ENCODE results near the gene RICTOR.

Gene RICTOR

GRCh38 chr5:39074017-39074814, at the start of gene RICTOR:
Gene RICTOR (minus strand): TSS chr5:39074399. CDS start chr5:39074377, 22 bp downstream.
- peak; percentile 77 for DNase-seq (ENCODE audit: low read depth)

GRCh38 chr5:39121922-39122321, 47.7 kb upstream of the RICTOR start:
- DNase-seq (ENCODE audit: low read depth), result no peak

- no peak for DNase-seq (ENCODE audit: low read depth)
Observed at GRCh38 chr5:39121315-39121714, 47.1 kb upstream of the RICTOR start.

GRCh38 chr5:39120052-39120420, 45.8 kb upstream of the RICTOR start:
- DNase-seq (ENCODE audit: low read depth), result no peak

GRCh38 chr5:39119404-39120051, 45.3 kb upstream of the RICTOR start:
- DNase-seq (ENCODE audit: low read depth), result no peak

GRCh38 chr5:39118638-39119037, 44.4 kb upstream of the RICTOR start:
- no peak for DNase-seq (ENCODE audit: low read depth)

- no peak for DNase-seq (ENCODE audit: low read depth)
Observed at GRCh38 chr5:39117401-39117800, 43.2 kb upstream of the RICTOR start.

GRCh38 chr5:39116344-39117170, 42.4 kb upstream of the RICTOR start:
- DNase-seq (ENCODE audit: low read depth), result no peak

GRCh38 chr5:39115644-39116343, 41.6 kb upstream of the RICTOR start:
- DNase-seq (ENCODE audit: low read depth), result no peak

GRCh38 chr5:39114155-39114554, 40.0 kb upstream of the RICTOR start:
- no peak for DNase-seq (ENCODE audit: low read depth)

GRCh38 chr5:39113354-39113953, 39.3 kb upstream of the RICTOR start:
- DNase-seq (ENCODE audit: low read depth), result no peak

- DNase-seq (ENCODE audit: low read depth), result no peak
Observed at GRCh38 chr5:39109606-39110005, 35.4 kb upstream of the RICTOR start.

- no peak for DNase-seq (ENCODE audit: low read depth)
Observed at GRCh38 chr5:39108987-39109386, 34.8 kb upstream of the RICTOR start.

- DNase-seq (ENCODE audit: low read depth), result peak; percentile 31
Observed at GRCh38 chr5:39107350-39107749, 33.2 kb upstream of the RICTOR start.

- no peak for DNase-seq (ENCODE audit: low read depth)
Observed at GRCh38 chr5:39106322-39106721, 32.1 kb upstream of the RICTOR start.

- no peak for DNase-seq (ENCODE audit: low read depth)
Observed at GRCh38 chr5:39104221-39104620, 30.0 kb upstream of the RICTOR start.

- DNase-seq (ENCODE audit: low read depth), result peak; percentile 33
Observed at GRCh38 chr5:39102684-39103155, 28.5 kb upstream of the RICTOR start.

GRCh38 chr5:39100851-39101396, 26.7 kb upstream of the RICTOR start:
- peak; percentile 90 for DNase-seq (ENCODE audit: low read depth)

GRCh38 chr5:39100301-39100850, 26.2 kb upstream of the RICTOR start:
- DNase-seq (ENCODE audit: low read depth), result no peak

GRCh38 chr5:39099831-39100230, 25.6 kb upstream of the RICTOR start:
- no peak for DNase-seq (ENCODE audit: low read depth)

- no peak for DNase-seq (ENCODE audit: low read depth)
Observed at GRCh38 chr5:39093352-39093751, 19.2 kb upstream of the RICTOR start.

All from stromal cell of bone marrow (primary cell).